22Rv1 (cell line): ENCODE measurements around the gene ASCL5.

Experiments
- ZFX ChIP-seq: fragments of 450-650 bp; IDR thresholded peaks from 2 replicates; pipeline ENCODE4 v1.6.1; 2017; ENCODE audit warnings: antibody characterized with exemption, borderline replicate concordance
- TF ChIP-seq, protein P1 (sequence below): fragments of 450-650 bp; IDR thresholded peaks from 2 replicates; pipeline ENCODE4 v1.5.1; 2017; ENCODE audit warnings: mild to moderate bottlenecking

DNA sequence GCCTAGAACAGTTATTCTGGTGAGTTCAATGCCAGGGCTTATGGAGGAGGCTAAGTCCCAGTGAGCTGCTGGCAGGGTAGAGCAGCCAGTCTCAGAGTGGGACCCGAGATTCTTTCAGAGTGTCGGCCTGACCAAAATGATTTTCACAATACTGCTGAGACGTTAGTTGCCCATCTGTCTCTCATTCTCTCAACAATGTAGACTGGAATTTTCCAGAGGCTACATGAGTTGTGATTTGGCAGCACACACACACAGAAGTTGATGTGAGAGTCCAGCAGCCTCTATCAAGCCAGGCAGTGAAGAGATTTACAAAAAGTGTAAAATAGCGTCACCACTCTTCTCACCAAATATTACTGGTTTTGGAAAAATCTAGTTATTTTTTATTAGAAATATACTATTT is 36.4 kb downstream of the ASCL5 start:
- TF ChIP-seq, protein P1, sequence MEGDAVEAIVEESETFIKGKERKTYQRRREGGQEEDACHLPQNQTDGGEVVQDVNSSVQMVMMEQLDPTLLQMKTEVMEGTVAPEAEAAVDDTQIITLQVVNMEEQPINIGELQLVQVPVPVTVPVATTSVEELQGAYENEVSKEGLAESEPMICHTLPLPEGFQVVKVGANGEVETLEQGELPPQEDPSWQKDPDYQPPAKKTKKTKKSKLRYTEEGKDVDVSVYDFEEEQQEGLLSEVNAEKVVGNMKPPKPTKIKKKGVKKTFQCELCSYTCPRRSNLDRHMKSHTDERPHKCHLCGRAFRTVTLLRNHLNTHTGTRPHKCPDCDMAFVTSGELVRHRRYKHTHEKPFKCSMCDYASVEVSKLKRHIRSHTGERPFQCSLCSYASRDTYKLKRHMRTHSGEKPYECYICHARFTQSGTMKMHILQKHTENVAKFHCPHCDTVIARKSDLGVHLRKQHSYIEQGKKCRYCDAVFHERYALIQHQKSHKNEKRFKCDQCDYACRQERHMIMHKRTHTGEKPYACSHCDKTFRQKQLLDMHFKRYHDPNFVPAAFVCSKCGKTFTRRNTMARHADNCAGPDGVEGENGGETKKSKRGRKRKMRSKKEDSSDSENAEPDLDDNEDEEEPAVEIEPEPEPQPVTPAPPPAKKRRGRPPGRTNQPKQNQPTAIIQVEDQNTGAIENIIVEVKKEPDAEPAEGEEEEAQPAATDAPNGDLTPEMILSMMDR: no peak
- TF ChIP-seq ZFX: no peak
